HG02938 (cell line): ENCODE measurements around the gene NPSR1.
A peak's percentile ranks its signal among the peaks of the same experiment; 100 is the strongest.

Source experiments
- ATAC-seq: cut with Tn5 transposase; IDR thresholded peaks from one replicate; pipeline ENCODE4 v1.9.1; 2021; ENCODE audit warnings: mild to moderate bottlenecking, moderate library complexity; ENCODE audit not compliant: unreplicated experiment

NPSR1 gene

GRCh38 chr7:34720289-34720688, 62.3 kb downstream of the NPSR1 start:
- ATAC-seq, result no peak

GRCh38 chr7:34723338-34723737, 65.3 kb downstream of the NPSR1 start:
- no peak for ATAC-seq

GRCh38 chr7:34723866-34724490, 66.0 kb downstream of the NPSR1 start:
- no peak for ATAC-seq

- no peak for ATAC-seq
Observed at GRCh38 chr7:34726221-34726620, 68.2 kb downstream of the NPSR1 start.

- ATAC-seq, result peak; percentile 80
Observed at GRCh38 chr7:34727464-34727995, 69.5 kb downstream of the NPSR1 start.

- ATAC-seq, result no peak
Observed at GRCh38 chr7:34728156-34728555, 70.1 kb downstream of the NPSR1 start.

- ATAC-seq, result peak; percentile 45
Observed at GRCh38 chr7:34734771-34735170, 76.8 kb downstream of the NPSR1 start.

- ATAC-seq, result no peak
Observed at GRCh38 chr7:34735526-34735925, 77.5 kb downstream of the NPSR1 start.

- no peak for ATAC-seq
Observed at GRCh38 chr7:34739651-34740300, 81.8 kb downstream of the NPSR1 start.

- ATAC-seq, result no peak
Observed at GRCh38 chr7:34740840-34741239, 82.8 kb downstream of the NPSR1 start.

- no peak for ATAC-seq
Observed at GRCh38 chr7:34747176-34747781, 89.3 kb downstream of the NPSR1 start.

GRCh38 chr7:34747867-34748727, 90.1 kb downstream of the NPSR1 start:
- no peak for ATAC-seq

GRCh38 chr7:34748728-34749089, 90.7 kb downstream of the NPSR1 start:
- ATAC-seq, result no peak

- no peak for ATAC-seq
Observed at GRCh38 chr7:34749446-34749845, 91.4 kb downstream of the NPSR1 start.

- no peak for ATAC-seq
Observed at GRCh38 chr7:34750209-34750608, 92.2 kb downstream of the NPSR1 start.

- no peak for ATAC-seq
Observed at GRCh38 chr7:34750636-34751035, 92.6 kb downstream of the NPSR1 start.

GRCh38 chr7:34751725-34752643, 94.0 kb downstream of the NPSR1 start:
- peak; percentile 26 for ATAC-seq

- peak; percentile 31 for ATAC-seq
Observed at GRCh38 chr7:34752929-34753328, 94.9 kb downstream of the NPSR1 start.

GRCh38 chr7:34755008-34755407, 97.0 kb downstream of the NPSR1 start:
- ATAC-seq, result peak; percentile 39

GRCh38 chr7:34756025-34756437, 98.0 kb downstream of the NPSR1 start:
- ATAC-seq, result no peak
